Naive thymus-derived CD4-positive, alpha-beta T cell (primary cell): Measurements from ENCODE around the gene KRT84. TPM values are rescaled to one million over a fixed set of nuclear protein-coding genes. Genes with fewer than 3 reads are reported as not detected.

Experiments used
- ATAC-seq: fragments of 150-1000 bp; cut with Tn5 transposase; 2 replicates; pipeline ENCODE4 v1.10.0; 2021; ENCODE audit warnings: mild to moderate bottlenecking, moderate library complexity
- CTCF ChIA-PET: fragments of 350-600 bp; sonication (Branson Sonifier 250); formaldehyde crosslinking; loops from one replicate; lab custom pipeline; 2021; ENCODE audit warnings: antibody characterized with exemption; lab: Charles Lee
- POLR2A ChIA-PET: fragments of 350-600 bp; sonication (Branson Sonifier 250); formaldehyde crosslinking; loops from one replicate; lab custom pipeline; 2021; ENCODE audit warnings: antibody characterized with exemption, inconsistent platforms; lab: Charles Lee
- DNase-seq, 9 donors: peaks; one replicate each; pipeline versions ENCODE4 v3.0.0 to v3.0.0-alpha.2; 2020 to 2022; ENCODE audit warnings: mixed read lengths in 1 of 9
- H3K27ac ChIP-seq: one replicate; pipeline ENCODE4 v1.7.0; 2013; ENCODE audit warnings: mild to moderate bottlenecking, low read depth, low read length, moderate library complexity
- H3K27me3 ChIP-seq, 2 donors: one replicate each; pipeline ENCODE4 v1.7.0; 2013; ENCODE audit warnings: low read length in 2 of 2, mild to moderate bottlenecking in 2 of 2, moderate library complexity in 2 of 2; ENCODE audit not compliant: control insufficient read depth in 2 of 2, insufficient read depth in 2 of 2
- H3K36me3 ChIP-seq, 3 experiments: 1 replicate in 2 of 3; 2 replicates in 1 of 3; pipeline ENCODE4 v1.7.0; 2013; ENCODE audit warnings: low read length in 3 of 3, mild to moderate bottlenecking in 3 of 3, moderate library complexity in 1 of 3; ENCODE audit not compliant: insufficient read depth in 3 of 3, control insufficient read depth in 2 of 3
- H3K4me1 ChIP-seq, 2 donors: one replicate each; pipeline ENCODE4 v1.7.0; 2013; ENCODE audit warnings: low read length in 2 of 2, mild to moderate bottlenecking in 2 of 2, moderate library complexity in 1 of 2; ENCODE audit not compliant: control insufficient read depth in 2 of 2, insufficient read depth in 2 of 2
- H3K4me3 ChIP-seq: 2 replicates; pipeline ENCODE4 v1.7.0; 2013; ENCODE audit warnings: mild to moderate bottlenecking, low read length
- H3K9me3 ChIP-seq, 3 experiments: 1 replicate in 2 of 3; 2 replicates in 1 of 3; pipeline ENCODE4 v1.7.0; 2013; ENCODE audit warnings: low read length in 3 of 3; ENCODE audit not compliant: control insufficient read depth in 2 of 3
- H3K27ac Mint-ChIP-seq, 9 donors: one replicate each; pipeline ENCODE4 v1.8.0; 2020 to 2022; ENCODE audit warnings: mixed read lengths in 9 of 9, mild to moderate bottlenecking in 8 of 9, moderate library complexity in 5 of 9, inconsistent platforms in 2 of 9
- H3K27me3 Mint-ChIP-seq, 5 donors: one replicate each; pipeline ENCODE4 v1.8.0; 2021 to 2022; ENCODE audit warnings: mixed read lengths in 5 of 5, mild to moderate bottlenecking in 1 of 5
- H3K36me3 Mint-ChIP-seq, 5 donors: one replicate each; pipeline ENCODE4 v1.8.0; 2020 to 2022; ENCODE audit warnings: mixed read lengths in 5 of 5, mild to moderate bottlenecking in 3 of 5, inconsistent platforms in 1 of 5
- H3K4me1 Mint-ChIP-seq, 7 donors: one replicate each; pipeline ENCODE4 v1.8.0; 2020 to 2022; ENCODE audit warnings: mixed read lengths in 7 of 7, mild to moderate bottlenecking in 3 of 7, inconsistent platforms in 1 of 7
- H3K4me3 Mint-ChIP-seq, 10 donors: one replicate each; pipeline ENCODE4 v1.8.0; 2020 to 2022; ENCODE audit warnings: mild to moderate bottlenecking in 10 of 10, mixed read lengths in 10 of 10, moderate library complexity in 6 of 10, inconsistent platforms in 2 of 10
- H3K9me3 Mint-ChIP-seq, 11 donors: one replicate each; pipeline ENCODE4 v1.8.0; 2020 to 2022; ENCODE audit warnings: mixed read lengths in 11 of 11, mild to moderate bottlenecking in 4 of 11, inconsistent platforms in 1 of 11, moderate library complexity in 1 of 11
- intact Hi-C, 2 donors: fragments of 100-400 bp; cut with micrococcal nuclease; formaldehyde crosslinking; loops; one replicate each; pipeline ENCODE4 v1.15.1; 2023
- polyA plus RNA-seq, 2 donors: library from polyadenylated mRNA; unstranded; fragments of 300-500 nt; fragmentation: Illumina TruSeq; gene quantifications; one replicate each; pipeline ENCODE4 v1.2.3, GENCODE V29; 2021
- total RNA-seq, 6 experiments: library from RNA in 5 of 6; stranded (reverse) in 5 of 6; gene quantifications; 1 replicate in 5 of 6; 2 replicates in 1 of 6; pipeline ENCODE4 v1.2.3 and lab custom pipeline; 2021 to 2026

The KRT84 gene
- total and polyA plus RNA-seq, 7 experiments from 2014 or later = not detected

DNA sequence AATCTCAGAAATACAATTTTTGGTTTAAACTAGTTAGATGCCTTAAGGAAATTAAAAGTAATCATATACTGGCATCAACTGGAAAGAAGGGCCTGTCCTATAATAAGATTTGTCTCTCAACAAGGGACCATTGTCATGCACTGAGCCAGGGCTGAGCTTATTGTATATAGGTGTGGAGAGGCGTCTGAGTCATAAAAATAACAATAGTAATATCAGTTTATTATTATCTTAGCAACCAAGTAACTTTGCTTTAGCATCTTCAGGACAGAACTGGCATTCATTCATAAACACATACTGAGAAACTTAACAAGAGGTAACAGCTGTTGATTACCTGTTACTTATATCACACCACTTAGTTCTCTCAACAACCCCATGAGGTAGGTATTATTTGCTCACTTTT lies 41.6 kb upstream of the KRT84 start:
- H3K36me3 ChIP-seq = no peaks in the 10 kb centered on the region
- ATAC-seq = no peak
- ChIA-PET POLR2A (no interaction called here), CTCF (no interaction called here)
- no peak for DNase-seq
- H3K27me3 ChIP-seq = no peaks in the 10 kb centered on the region
- intact Hi-C loops = no loop called here
- no peaks in the 10 kb centered on the region for H3K9me3 ChIP-seq
- Mint-ChIP-seq H3K27me3 (peaks cover 8 to 40% (median 20%) of the 10 kb centered on the region in 5 donors), H3K27ac (no peak overlapping the region), H3K4me3 (no peak overlapping the region), H3K4me1 (no peaks in the 10 kb centered on the region), H3K36me3 (no peaks in the 10 kb centered on the region), H3K9me3 (no peaks in the 10 kb centered on the region)
- H3K4me3 ChIP-seq = no peak overlapping the region
- no peak overlapping the region for H3K27ac ChIP-seq
- H3K4me1 ChIP-seq = no peaks in the 10 kb centered on the region

- peaks cover 5 to 39% (median 13%) of the 10 kb centered on the region in 5 donors for H3K27me3 Mint-ChIP-seq
- no peaks in the 10 kb centered on the region for H3K27me3 ChIP-seq
- intact Hi-C loops = no loop called here
- no peaks in the 10 kb centered on the region for H3K4me1 ChIP-seq
- no peak overlapping the region for H3K4me3 Mint-ChIP-seq
- no peaks in the 10 kb centered on the region for H3K36me3 ChIP-seq
- ATAC-seq (no peak), DNase-seq (no peak)
- no peak overlapping the region for H3K27ac Mint-ChIP-seq
- no peaks in the 10 kb centered on the region for H3K4me1 Mint-ChIP-seq
- H3K9me3 ChIP-seq = no peaks in the 10 kb centered on the region
- H3K4me3 ChIP-seq = no peak overlapping the region
- ChIA-PET POLR2A (no interaction called here), CTCF (no interaction called here)
- no peaks in the 10 kb centered on the region for H3K36me3 Mint-ChIP-seq
- no peak overlapping the region for H3K27ac ChIP-seq
- no peaks in the 10 kb centered on the region for H3K9me3 Mint-ChIP-seq
These were observed 40.6 kb upstream of the KRT84 start for GRCh38 chr12:52426034-52426433.

DNA sequence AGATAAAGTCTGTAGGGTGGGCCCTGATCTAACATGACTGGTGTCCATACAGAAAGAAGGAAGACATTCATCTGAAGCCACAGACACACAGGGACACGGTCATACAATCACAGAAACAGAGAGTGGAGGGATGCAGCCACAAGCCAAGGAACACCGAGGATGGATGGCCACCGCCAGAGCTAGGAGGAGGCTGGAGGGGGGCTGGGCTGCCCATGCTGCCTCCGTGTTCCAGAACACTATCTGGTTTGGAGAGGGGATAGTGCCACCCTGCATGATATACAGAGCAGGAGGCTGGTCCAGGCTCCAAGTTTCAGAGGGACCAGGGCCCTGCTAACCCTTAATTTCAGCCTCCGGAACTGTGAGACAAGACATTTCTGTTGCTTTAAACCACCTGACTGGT lies 40.0 kb upstream of the KRT84 start:
- H3K9me3 Mint-ChIP-seq = no peaks in the 10 kb centered on the region
- no peak for ATAC-seq
- H3K4me3 Mint-ChIP-seq = no peak overlapping the region
- no peaks in the 10 kb centered on the region for H3K4me1 Mint-ChIP-seq
- DNase-seq = no peak
- H3K4me3 ChIP-seq = no peak overlapping the region
- POLR2A ChIA-PET = no interaction called here
- no peaks in the 10 kb centered on the region for H3K4me1 ChIP-seq
- CTCF ChIA-PET = no interaction called here
- no peaks in the 10 kb centered on the region for H3K36me3 ChIP-seq
- peaks cover 5 to 36% (median 12%) of the 10 kb centered on the region in 5 donors for H3K27me3 Mint-ChIP-seq
- H3K36me3 Mint-ChIP-seq = no peaks in the 10 kb centered on the region
- no peak overlapping the region for H3K27ac ChIP-seq
- H3K27me3 ChIP-seq = no peaks in the 10 kb centered on the region
- H3K27ac Mint-ChIP-seq = no peak overlapping the region
- no peaks in the 10 kb centered on the region for H3K9me3 ChIP-seq
- intact Hi-C loops = no loop called here

GRCh38 chr12:52423661-52424500 lies 38.4 kb upstream of the KRT84 start:
- no peaks in the 10 kb centered on the region for H3K9me3 ChIP-seq
- Mint-ChIP-seq H3K36me3 (no peaks in the 10 kb centered on the region), H3K9me3 (no peaks in the 10 kb centered on the region), H3K27ac (peak overlapping the region in 1 of 9 donors; percentile 4), H3K27me3 (peaks cover 0 to 26% (median 5%) of the 10 kb centered on the region in 5 donors), H3K4me3 (no peak overlapping the region), H3K4me1 (peaks cover 0 to 5% (median 0%) of the 10 kb centered on the region in 7 donors)
- DNase-seq (no peak), ATAC-seq (no peak)
- no peaks in the 10 kb centered on the region for H3K36me3 ChIP-seq
- no peak overlapping the region for H3K4me3 ChIP-seq
- POLR2A ChIA-PET = no interaction called here
- intact Hi-C loops = no loop called here
- H3K4me1 ChIP-seq = no peaks in the 10 kb centered on the region
- no peak overlapping the region for H3K27ac ChIP-seq
- CTCF ChIA-PET = no interaction called here
- H3K27me3 ChIP-seq = no peaks in the 10 kb centered on the region

DNA sequence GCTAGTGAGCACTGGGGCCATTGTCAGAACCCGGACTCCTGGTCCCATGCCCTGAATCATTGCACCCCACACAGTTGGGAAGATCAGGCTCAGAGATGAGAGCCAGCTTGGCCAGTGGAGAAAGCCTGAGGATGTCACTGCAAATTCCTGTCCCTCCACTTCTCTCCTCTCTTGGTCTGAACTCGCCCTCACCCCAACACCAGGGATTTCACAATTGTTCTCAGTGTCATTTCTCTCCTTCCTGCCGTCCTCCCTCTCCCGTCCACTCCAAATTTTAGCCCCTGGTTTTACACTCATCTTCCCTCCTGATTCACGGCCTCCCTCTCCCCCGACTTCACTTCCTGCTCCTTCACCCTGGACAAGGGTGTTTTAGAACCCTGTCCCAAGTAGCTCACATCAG lies 37.6 kb upstream of the KRT84 start:
- no peaks in the 10 kb centered on the region for H3K36me3 Mint-ChIP-seq
- H3K27ac ChIP-seq = no peak overlapping the region
- no peak for ATAC-seq
- H3K27ac Mint-ChIP-seq = no peak overlapping the region
- intact Hi-C loops = no loop called here
- H3K4me3 Mint-ChIP-seq = no peak overlapping the region
- no peaks in the 10 kb centered on the region for H3K27me3 ChIP-seq
- ChIA-PET POLR2A (no interaction called here), CTCF (no interaction called here)
- no peak overlapping the region for H3K4me3 ChIP-seq
- no peaks in the 10 kb centered on the region for H3K4me1 ChIP-seq
- H3K36me3 ChIP-seq = no peaks in the 10 kb centered on the region
- DNase-seq = no peak
- no peaks in the 10 kb centered on the region for H3K9me3 Mint-ChIP-seq
- peaks cover 0 to 24% (median 0%) of the 10 kb centered on the region in 5 donors for H3K27me3 Mint-ChIP-seq
- H3K4me1 Mint-ChIP-seq = peaks cover 0 to 5% (median 0%) of the 10 kb centered on the region in 7 donors
- no peaks in the 10 kb centered on the region for H3K9me3 ChIP-seq

DNA sequence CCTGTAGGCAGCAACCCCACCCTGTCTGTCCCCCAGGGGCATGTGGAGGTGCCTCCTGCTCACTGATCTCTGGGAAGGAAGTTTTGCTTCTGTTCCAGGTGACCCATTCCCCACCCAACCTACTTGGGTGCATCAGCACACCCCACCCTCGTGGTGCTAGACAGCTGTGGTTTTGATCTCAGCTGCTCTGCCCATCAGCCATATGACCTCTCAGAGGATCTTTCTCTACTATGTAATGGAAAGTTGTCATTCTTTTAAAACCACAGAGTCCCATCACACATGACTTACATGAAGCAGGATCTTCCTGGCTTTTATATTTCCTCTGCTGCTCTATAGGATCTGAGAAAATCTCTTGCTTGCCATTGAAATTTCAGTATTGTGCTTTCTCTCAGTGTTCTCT lies 34.2 kb upstream of the KRT84 start:
- no peaks in the 10 kb centered on the region for H3K36me3 Mint-ChIP-seq

More for the DNA sequence above, 34.2 kb upstream of the KRT84 start:
- intact Hi-C loops = no loop called here
- Mint-ChIP-seq H3K4me3 (no peak overlapping the region), H3K27me3 (peaks cover 0 to 20% (median 0%) of the 10 kb centered on the region in 5 donors), H3K4me1 (peaks cover 0 to 5% (median 0%) of the 10 kb centered on the region in 7 donors), H3K27ac (no peak overlapping the region), H3K9me3 (peaks cover 0 to under 1% (median 0%) of the 10 kb centered on the region in 11 donors)
- DNase-seq (no peak), ATAC-seq (no peak)
- H3K27me3 ChIP-seq = no peaks in the 10 kb centered on the region
- CTCF ChIA-PET = interaction anchor here (0.6 kb wide), 1 partner anchor 470 kb away, joined by 4 read pairs; no protein-coding TSS in a partner anchor
- no peak overlapping the region for H3K27ac ChIP-seq
- no peak overlapping the region for H3K4me3 ChIP-seq
- H3K4me1 ChIP-seq = no peaks in the 10 kb centered on the region
- no peaks in the 10 kb centered on the region for H3K36me3 ChIP-seq
- POLR2A ChIA-PET = no interaction called here
- H3K9me3 ChIP-seq = no peaks in the 10 kb centered on the region
